ENCODE measurements around the gene NUP133.
"Not testable (repeated sequence)": the region's sequence is repeated elsewhere in the genome, so short reads cannot be mapped to it uniquely, and the experiment has no call there.

NUP133 gene

GRCh38 chr1:229507951-229508822 lies at the start of gene NUP133:
Gene NUP133, minus strand, starts transcription at chr1:229508341. Its CDS starts 92 bp downstream, at chr1:229508249.
- peak; percentile 97 for DNase-seq (ENCODE audit: low spot score)

GRCh38 chr1:229557200-229557850 lies 49.2 kb upstream of the NUP133 start:
- peak; percentile 22 for DNase-seq (ENCODE audit: low spot score)

DNA sequence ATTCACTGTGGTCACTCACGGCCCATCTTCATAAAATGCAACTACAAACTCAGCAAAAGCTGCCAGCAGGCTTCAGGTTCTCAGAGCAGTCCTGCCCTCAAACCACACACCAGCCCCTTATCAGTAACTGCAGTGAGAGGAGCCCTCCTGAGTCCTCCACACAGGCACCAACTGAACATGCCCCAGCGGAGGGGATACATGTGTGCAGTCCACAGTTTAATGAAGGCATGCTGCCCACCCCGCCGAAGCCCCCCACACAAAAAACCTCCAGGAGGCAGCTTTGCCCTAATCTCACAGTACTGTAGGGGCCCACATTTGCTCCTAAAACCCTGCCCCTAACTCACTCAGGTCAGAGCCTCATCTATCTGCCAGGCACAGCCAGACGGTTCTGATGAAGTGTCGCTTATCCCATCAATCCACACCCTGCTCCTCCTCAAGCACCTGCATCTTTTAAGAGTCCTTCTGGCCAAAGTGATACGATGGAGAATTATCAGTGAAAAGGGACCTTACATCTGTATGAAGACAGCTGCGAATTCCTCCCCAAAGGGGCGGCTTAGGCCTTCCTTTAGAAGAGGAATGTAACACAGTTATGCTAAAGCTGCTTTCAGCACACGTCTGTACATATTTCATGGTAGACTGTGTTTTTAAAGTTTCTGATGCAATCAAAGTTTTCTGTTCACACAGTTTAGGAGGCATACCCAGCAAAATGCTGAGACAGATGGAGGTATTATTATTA lies 46.9 kb upstream of the NUP133 start:
- DNase-seq (ENCODE audit: low spot score): no peak

DNA sequence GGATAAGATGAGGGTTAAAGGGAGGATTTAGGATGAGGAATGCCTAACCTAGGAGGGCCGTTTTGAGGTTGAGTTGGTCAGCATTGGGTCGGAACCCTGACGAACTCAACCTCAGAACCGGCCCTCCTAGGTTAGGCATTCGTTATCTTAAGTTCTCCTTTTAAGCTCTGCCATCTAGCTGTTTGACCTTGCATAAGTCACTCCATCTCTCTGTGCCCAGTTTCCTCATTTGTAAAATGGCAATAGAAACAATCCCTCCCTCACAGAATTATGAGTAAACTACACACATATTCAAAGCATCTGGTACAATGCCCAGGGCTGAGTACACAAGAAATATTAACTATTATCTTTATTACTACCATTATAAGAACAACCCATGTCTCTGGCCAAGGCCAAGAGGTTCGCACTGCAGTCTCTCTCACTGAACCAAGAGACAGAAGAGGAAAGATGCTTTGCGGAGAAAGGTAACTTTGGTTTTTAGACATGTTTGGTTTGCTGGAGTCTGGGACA lies 45.5 kb upstream of the NUP133 start:
- DNase-seq (ENCODE audit: low spot score): no peak

GRCh38 chr1:229552732-229553131 lies 44.6 kb upstream of the NUP133 start:
- no peak for DNase-seq (ENCODE audit: low spot score)

DNA sequence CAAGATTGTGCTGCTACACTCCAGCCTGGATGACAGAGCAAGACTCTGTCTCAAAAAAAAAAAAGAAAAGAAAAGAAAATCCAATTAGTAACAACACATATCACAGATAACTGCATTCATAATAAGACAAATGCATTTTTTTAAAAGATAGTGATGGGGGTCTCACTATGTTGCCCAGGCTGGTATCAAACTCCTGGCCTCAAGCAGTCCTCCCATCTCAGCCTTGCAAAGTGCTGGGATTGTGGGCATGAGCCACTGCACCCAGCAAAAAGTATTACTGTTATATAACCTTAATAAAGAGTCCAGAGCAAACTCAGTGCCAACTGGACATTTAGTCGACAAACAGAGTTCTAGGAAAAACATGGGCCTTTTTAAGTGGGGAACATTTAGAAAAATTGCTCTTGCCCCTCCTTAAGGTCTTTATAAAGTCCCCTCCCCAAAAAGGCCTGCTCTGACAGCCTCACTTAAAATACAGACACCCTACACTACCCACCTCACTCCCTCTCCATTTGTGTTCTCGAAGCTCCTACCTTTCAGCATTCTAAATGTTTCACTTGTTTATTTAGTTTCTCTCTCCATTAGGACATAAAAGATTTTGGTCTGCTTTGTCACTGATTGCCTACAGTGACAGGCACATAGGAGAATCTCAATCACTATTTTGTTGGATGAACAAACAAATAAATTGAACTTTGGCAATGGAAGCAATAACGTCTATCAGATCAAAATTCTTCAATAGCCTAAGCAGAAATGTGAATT lies 42.8 kb upstream of the NUP133 start:
- DNase-seq (ENCODE audit: low spot score): no peak

DNA sequence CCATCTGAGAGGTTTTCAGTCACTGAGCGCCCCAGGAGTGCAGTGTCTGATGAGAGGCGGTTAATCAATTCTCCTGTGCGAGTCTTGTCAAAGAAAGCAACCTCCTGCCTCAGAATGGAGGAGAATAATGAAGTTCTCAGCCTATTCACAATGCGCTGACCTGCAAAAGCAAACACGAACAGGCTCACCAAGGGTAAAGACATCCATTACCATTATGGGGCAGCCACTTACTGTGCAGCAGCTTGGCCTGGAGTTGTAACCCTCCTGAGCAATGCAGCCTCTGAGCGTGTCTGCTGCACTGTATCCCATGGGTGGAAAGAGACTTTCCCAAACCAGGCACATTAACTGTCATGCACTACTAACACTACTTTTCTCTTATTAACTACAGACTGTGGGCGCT lies 39.4 kb upstream of the NUP133 start:
- no peak for DNase-seq (ENCODE audit: low spot score)

- no peak for DNase-seq (ENCODE audit: low spot score)
Measured at GRCh38 chr1:229544587-229544986, 36.4 kb upstream of the NUP133 start.

DNA sequence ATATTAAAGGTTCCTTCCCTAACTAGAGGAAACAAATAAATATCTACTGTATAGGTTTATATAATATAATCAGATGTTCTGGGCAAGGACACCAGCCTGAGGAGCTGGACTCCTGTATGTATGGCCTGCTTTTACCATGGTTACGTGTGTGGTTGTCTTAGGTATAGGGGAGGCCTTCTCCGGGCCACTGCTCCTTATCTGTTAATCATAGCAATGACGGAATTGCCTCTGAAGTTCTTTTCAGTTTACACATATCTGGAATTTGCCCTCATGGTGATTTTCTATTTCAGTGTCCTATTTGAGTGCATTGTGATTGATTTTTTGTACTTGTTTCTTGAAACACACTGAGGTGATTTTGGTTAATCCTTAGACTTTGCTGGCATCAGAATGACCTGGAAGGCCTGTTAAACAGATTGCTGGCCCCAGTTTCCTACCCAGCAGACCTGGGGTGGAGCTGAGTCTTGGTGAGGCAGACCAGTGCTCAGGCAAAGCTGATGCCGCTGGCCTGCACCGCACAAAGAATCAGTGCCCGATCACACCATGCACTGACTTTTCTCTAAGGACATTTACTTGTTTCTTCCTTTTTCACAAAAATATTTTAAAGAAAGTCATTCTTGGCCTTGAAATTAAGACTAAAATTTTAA lies 31.8 kb upstream of the NUP133 start:
- no peak for DNase-seq (ENCODE audit: low spot score)

DNA sequence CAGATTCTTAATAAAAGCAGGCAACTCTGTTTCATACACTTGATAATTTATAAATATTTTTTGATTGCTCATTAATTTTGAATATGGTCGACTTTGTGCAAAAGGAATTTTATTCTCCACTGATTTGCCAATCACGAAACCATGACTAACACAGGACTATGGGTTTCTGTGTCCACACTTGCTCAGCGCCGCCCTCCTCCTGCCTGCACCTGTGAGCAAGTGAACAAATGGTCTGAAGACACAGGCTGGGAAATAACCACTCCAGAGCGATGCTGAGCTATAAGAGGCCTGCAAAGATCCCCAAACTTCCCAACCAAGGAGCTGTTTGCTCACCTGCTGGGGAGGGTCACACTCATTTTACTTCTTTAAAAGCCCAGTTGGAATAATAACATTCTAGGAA lies 30.8 kb upstream of the NUP133 start:
- no peak for DNase-seq (ENCODE audit: low spot score)

- no peak for DNase-seq (ENCODE audit: low spot score)
Measured at GRCh38 chr1:229537894-229538293, 29.8 kb upstream of the NUP133 start.

GRCh38 chr1:229536982-229537381 lies 28.8 kb upstream of the NUP133 start:
- no peak for DNase-seq (ENCODE audit: low spot score)

- no peak for DNase-seq (ENCODE audit: low spot score)
Measured at GRCh38 chr1:229535230-229535629, 27.1 kb upstream of the NUP133 start.

DNA sequence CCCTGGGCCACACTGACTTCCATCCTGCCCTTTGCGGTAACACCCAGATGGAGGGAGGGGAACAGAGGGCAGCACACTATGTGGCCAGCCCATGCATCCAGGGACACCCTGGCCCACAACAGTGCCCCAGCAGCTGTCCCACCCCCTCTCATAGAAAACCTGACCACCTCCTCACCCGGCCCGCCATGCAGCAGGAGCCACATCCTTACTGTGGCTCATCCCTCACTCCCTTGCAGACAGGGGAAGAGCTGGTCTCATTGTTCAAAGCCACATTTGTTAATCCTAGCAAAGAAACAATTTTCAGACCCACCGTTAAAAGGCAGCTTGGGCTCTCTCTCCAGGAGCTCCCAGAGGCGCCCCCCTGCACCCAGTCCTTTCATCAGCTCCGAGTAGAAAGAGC lies 23.2 kb upstream of the NUP133 start:
- no peak for DNase-seq (ENCODE audit: low spot score)

GRCh38 chr1:229529639-229530038 lies 21.5 kb upstream of the NUP133 start:
- DNase-seq (ENCODE audit: low spot score): no peak

DNA sequence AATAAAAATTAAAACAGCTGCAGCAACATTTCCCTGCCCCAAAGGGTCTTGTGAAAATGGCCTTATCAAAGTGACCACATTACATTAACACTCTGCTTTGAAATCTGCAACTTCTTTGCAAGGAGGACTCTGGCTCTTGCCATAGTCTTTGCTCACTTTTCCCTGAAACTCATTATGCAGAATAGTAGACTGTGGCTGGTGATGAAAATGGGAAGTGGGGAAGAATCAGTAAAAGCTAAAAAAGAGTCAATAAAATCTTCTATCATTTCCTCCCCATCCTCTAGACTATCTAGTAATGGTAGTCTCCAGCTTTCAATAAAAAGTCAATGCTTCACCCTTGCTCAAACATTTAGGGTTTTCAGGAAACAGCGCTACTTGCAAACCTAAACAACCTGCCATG lies 18.6 kb upstream of the NUP133 start:
- no peak for DNase-seq (ENCODE audit: low spot score)

DNA sequence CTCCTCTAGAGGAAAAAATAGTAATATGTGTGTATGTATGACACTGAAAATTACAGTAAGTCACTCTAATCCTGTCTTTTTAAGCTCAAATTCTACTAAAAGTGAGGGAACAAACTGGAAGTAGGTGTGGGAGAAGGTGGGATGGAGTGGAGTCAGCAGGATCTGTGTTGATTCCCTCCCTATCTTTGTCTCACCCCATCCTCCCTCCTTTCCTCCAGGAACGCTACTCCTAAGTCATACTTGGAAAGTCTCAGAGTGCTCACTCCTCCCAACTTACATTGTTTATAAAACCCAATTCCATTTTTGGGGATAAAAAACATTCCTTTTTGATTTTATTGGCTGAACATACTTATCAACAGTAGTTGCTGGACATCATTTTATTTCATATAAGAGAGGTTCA lies 14.9 kb upstream of the NUP133 start:
- DNase-seq (ENCODE audit: low spot score): no peak

GRCh38 chr1:229514578-229515275 lies 6.6 kb upstream of the NUP133 start:
- peak; percentile 74 for DNase-seq (ENCODE audit: low spot score)

DNA sequence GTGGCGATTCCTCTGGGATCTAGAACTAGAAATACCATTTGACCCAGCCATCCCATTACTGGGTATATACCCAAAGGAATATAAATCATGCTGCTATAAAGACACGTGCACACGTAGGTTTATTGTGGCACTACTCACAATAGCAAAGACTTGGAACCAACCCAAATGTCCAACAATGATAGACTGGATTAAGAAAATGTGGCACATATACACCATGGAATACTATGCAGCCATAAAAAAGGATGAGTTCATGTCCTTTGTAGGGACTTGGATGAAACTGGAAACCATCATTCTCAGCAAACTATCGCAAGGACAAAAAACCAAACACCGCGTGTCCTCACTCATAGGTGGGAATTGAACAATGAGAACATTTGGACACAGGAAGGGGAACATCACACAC lies 3.5 kb upstream of the NUP133 start:
- not testable (repeated sequence) for DNase-seq (ENCODE audit: low spot score)

DNA sequence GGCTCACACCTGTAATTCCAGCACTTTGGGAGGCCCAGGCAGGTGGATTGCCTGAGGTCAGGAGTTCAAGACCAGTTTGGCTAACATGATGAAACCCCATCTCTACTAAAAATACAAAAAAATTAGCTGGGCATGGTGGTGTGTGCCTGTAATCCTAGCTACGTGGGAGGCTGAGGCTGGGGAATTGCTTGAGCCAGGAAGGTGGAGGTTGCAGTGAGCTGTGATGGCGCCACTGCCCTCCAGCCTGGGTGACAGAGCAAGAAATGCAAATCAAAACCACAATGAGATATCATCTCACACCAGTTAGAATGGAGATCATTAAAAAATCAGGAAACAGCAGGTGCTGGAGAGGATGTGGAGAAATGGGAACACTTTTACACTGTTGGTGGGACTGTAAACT lies 3.1 kb upstream of the NUP133 start:
- not testable (repeated sequence) for DNase-seq (ENCODE audit: low spot score)

DNA sequence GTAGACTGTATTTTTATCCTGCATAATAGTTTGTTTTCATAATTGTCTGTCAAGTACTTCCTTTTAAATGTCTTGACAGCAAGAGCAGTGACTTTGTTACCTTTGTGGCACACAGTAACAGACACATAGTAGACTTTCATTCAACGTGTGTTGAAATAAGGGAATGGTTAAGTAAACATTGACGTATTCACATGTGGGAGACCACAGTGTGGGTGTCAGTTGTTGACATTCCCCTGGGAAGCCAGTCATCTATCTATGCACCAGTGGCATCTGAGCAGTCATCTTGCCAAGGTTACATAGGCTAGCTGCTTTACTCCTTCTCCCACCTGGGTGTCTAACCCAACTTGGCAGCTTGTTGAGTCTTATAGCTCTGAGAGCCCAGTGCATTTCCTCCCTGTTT lies 1.4 kb upstream of the NUP133 start:
- peak; percentile 30 for DNase-seq (ENCODE audit: low spot score)
